ENCODE measurements around the gene NKD1. TPM values are rescaled to one million over a fixed set of nuclear protein-coding genes. Genes with fewer than 3 reads are reported as not detected.
"Not testable (repeated sequence)": the region's sequence is repeated elsewhere in the genome, so short reads cannot be mapped to it uniquely, and the experiment has no call there.

The NKD1 gene
- total RNA-seq, 2 donors from 2014 or later, result 7.0 to 13.8 TPM

DNA sequence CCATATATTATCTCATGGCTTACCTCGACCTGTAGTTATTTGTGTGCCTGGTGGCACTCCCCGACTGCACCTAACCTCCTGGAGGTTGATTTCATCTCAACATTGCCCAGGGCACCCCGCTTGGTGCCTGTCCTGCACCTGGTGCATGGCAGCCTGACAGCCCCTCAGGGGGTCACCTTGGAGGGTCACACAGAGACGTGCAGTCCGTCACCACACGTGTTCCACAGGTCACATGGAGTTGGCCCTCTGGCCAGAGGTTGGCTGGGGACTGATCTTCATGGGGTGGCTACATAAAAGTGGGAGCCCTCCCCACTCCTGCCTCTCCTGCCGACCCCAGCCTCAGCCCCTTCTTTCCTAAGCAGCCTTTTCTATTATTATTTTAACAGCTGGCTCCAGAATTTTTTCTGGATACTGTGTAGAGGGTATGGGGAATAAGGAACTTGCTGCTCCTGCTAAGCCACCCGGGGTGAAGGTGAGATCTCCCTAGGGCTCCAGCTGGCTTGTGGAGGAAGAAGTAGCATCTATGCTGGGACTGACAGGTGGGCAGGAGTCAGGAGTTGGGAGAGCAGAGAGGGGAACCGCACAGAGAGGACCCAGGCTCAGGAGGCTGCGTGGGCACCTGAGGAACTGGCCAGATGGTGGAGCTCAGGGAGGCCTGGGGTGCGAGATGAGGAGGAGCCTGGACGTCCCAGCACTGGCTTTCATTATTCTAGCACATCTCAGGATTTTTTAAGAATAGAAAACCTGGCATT is 12.5 kb upstream of the NKD1 start:
- WGBS, result 94% methylated on average over 12 of the region's 12 CpGs
- Histone ChIP-seq H3K27me3 (replicated peaks; ENCODE audit: insufficient read depth) (no peaks in the 10 kb centered on the region), H3K36me3 (no peaks in the 10 kb centered on the region), H3K27ac (no peak overlapping the region), H3K4me3 (no peak overlapping the region), H3K4me1 (replicated peaks) (no peaks in the 10 kb centered on the region), H3K9me3 (no peaks in the 10 kb centered on the region)
- intact Hi-C loops (cut with DNase I), result no loop called here
- TF ChIP-seq, protein P1, sequence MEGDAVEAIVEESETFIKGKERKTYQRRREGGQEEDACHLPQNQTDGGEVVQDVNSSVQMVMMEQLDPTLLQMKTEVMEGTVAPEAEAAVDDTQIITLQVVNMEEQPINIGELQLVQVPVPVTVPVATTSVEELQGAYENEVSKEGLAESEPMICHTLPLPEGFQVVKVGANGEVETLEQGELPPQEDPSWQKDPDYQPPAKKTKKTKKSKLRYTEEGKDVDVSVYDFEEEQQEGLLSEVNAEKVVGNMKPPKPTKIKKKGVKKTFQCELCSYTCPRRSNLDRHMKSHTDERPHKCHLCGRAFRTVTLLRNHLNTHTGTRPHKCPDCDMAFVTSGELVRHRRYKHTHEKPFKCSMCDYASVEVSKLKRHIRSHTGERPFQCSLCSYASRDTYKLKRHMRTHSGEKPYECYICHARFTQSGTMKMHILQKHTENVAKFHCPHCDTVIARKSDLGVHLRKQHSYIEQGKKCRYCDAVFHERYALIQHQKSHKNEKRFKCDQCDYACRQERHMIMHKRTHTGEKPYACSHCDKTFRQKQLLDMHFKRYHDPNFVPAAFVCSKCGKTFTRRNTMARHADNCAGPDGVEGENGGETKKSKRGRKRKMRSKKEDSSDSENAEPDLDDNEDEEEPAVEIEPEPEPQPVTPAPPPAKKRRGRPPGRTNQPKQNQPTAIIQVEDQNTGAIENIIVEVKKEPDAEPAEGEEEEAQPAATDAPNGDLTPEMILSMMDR (IDR thresholded peaks at IDR 0.05), result no peak
- no peak for TF ChIP-seq POLR2AphosphoS5 (IDR thresholded peaks at IDR 0.05)
- TF ChIP-seq POLR2A (IDR thresholded peaks at IDR 0.05), result no peak
- no peak for DNase-seq (ENCODE audit: low spot score)

DNA sequence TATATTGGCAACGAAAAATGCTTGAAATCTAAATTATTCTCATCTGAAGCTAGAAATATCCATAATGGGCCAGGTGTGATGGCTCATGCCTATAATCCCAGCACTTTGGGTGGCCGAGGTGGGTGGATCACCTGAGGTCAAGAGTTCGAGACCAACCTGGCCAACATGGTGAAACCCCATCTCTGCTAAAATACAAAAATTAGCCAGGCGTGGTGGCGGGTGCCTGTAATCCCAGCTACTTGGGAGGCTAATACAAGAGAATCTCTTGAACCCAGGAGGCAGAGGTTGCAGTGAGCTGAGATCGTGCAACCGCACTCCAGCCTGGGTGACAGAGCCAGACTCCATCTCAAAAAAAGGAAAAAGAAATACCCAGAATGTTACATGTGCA is 11.9 kb upstream of the NKD1 start:
- H3K27ac ChIP-seq; H3K4me3 ChIP-seq; DNase-seq (ENCODE audit: low spot score); H3K9me3 ChIP-seq; intact Hi-C loops (cut with DNase I); H3K27me3 ChIP-seq (replicated peaks; ENCODE audit: insufficient read depth); H3K36me3 ChIP-seq; H3K4me1 ChIP-seq (replicated peaks): not testable (repeated sequence)
- WGBS, result 91% methylated on average over 7 of the region's 7 CpGs

DNA sequence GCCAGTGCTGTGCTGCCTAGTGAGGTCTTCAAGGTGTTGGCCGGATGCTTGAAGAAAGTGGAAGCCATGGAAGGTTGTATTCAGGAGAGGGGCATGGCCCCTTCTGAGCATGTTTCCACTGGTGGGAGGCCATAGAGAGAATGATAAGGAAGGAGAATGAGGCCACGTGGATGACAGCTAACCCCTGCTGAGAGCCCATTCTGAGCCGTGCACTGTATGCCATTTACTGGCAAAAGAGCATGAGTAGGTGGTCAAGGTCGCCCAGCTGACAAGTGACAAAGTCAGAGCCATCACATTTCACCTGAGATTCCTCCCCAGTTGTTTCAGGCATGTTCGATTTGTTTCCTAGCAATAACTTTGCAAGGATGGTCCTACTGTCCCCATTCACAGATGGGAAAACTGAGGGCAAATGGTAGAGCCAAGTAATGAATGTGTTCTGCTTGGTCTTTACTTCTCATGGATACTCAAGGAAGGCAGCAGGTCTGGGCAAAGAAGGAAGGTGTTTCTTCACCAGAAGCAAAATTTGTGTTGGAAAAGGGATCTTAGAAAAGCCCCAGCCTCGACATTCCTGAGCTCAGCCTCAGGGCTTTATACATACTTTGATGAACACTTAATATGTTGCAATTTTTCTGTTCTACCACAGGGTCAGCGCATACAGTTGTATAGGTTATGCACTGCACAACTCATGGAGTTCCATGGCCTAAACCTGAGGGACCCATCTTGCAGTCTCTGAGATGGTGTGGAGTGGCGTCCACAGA is 10.5 kb upstream of the NKD1 start:
- Histone ChIP-seq H3K4me1 (replicated peaks) (no peaks in the 10 kb centered on the region), H3K9me3 (no peaks in the 10 kb centered on the region), H3K27me3 (replicated peaks; ENCODE audit: insufficient read depth) (no peaks in the 10 kb centered on the region), H3K4me3 (no peak overlapping the region), H3K36me3 (no peaks in the 10 kb centered on the region), H3K27ac (no peak overlapping the region)
- TF ChIP-seq POLR2A (IDR thresholded peaks at IDR 0.05) (no peak), POLR2AphosphoS5 (IDR thresholded peaks at IDR 0.05) (no peak)
- TF ChIP-seq, protein P1 (IDR thresholded peaks at IDR 0.05), result no peak
- no peak for DNase-seq (ENCODE audit: low spot score)
- intact Hi-C loops (cut with DNase I), result no loop called here
- WGBS, result 87% methylated on average over 8 of the region's 8 CpGs

DNA sequence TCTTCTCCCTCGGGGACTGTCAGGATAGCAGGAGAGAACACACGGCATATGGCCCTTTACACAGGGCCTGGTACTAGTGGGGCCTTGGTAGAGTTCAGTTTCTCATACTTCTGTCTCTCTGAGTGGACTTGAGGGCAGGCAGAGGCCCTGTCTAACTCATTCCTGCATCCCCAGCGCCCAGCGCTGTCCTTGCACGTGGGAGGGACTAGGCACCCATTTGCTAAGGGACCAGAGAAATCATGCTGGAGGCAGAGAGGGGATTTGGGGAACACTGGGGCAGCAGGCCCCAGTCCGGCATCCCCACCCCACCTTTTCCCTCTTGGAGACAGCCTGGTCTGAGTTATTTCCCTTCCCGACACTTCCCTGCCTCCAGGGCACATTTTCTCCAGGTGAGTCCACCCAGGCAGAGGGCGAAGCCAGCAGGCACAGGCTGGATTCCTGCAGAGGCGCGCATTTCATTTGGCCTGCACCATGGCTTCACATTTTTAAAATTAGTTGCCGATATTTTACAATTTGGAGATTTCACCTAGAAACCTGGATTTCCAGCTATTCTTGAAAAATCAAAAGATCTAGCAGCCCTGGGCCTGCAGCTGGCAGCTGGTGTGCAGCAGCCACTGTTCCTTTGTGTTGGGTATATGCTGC is 9.7 kb upstream of the NKD1 start:
- TF ChIP-seq POLR2AphosphoS5 (IDR thresholded peaks at IDR 0.05) (no peak), POLR2A (IDR thresholded peaks at IDR 0.05) (no peak)
- TF ChIP-seq, protein P1 (IDR thresholded peaks at IDR 0.05), result no peak
- WGBS, result 79% methylated on average over 11 of the region's 11 CpGs
- intact Hi-C loops (cut with DNase I), result no loop called here
- H3K27me3 ChIP-seq (replicated peaks; ENCODE audit: insufficient read depth), result no peaks in the 10 kb centered on the region
- no peaks in the 10 kb centered on the region for H3K9me3 ChIP-seq
- no peaks in the 10 kb centered on the region for H3K4me1 ChIP-seq (replicated peaks)
- no peak for DNase-seq (ENCODE audit: low spot score)
- no peak overlapping the region for H3K27ac ChIP-seq
- H3K4me3 ChIP-seq, result no peak overlapping the region
- no peaks in the 10 kb centered on the region for H3K36me3 ChIP-seq

DNA sequence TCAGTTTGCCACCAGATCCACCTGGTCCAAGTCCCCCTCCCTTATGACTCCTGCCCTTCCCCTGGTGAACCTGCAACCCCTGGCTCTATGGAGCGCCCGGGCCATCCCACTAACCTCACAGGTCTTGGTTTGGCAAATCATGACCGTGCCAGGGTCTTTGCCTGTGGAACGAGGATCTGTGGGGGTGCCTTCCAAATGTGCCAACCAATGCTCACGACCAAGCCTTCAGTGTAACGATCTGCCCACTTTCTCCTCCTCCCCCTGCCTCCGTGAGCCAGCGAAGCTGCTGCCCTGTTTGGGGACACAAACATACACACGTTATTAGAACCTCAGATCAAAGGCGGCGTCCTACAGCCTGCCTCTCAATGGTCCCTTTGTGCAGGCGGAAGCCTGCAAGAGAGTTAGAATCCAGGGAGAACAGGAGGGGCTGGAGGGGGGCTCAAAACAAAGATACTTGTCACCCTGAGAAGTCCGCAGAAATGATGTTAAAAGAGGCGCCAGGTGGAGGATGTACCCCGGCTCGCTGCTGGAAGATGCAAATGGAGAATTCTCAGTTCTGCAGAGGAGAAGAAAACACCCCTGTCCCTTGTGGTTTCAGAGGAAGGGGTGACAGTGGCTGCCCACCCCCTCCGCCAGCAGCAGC is 9.0 kb upstream of the NKD1 start:
- H3K27me3 ChIP-seq (replicated peaks; ENCODE audit: insufficient read depth), result no peaks in the 10 kb centered on the region
- intact Hi-C loops (cut with DNase I), result no loop called here
- no peaks in the 10 kb centered on the region for H3K9me3 ChIP-seq
- WGBS, result 38% methylated on average over 17 of the region's 17 CpGs
- no peaks in the 10 kb centered on the region for H3K4me1 ChIP-seq (replicated peaks)
- no peak for TF ChIP-seq POLR2A (IDR thresholded peaks at IDR 0.05)
- TF ChIP-seq, protein P1 (IDR thresholded peaks at IDR 0.05), result no peak
- no peak for TF ChIP-seq POLR2AphosphoS5 (IDR thresholded peaks at IDR 0.05)
- no peak overlapping the region for H3K27ac ChIP-seq
- no peak overlapping the region for H3K4me3 ChIP-seq
- no peaks in the 10 kb centered on the region for H3K36me3 ChIP-seq
- no peak for DNase-seq (ENCODE audit: low spot score)
